H7 (cell line): ENCODE measurements around the gene AFTPH. TPM values are rescaled to one million over a fixed set of nuclear protein-coding genes. Genes with fewer than 3 reads are reported as not detected.

Experiments used
- DNase-seq: peaks from one replicate; pipeline ENCODE4 v3.0.0; 2012
- H3K27me3 ChIP-seq: 2 replicates; pipeline ENCODE4 v1.6.0; 2011; ENCODE audit warnings: mild to moderate bottlenecking, low read length; ENCODE audit not compliant: control insufficient read depth, insufficient read depth
- H3K36me3 ChIP-seq: replicated peaks from 2 replicates; pipeline ENCODE4 v1.5.1; 2011; ENCODE audit warnings: low read length; ENCODE audit not compliant: control insufficient read depth, insufficient read depth
- H3K4me3 ChIP-seq: 2 replicates; pipeline ENCODE4 v1.5.1; 2011; ENCODE audit warnings: low read depth, mild to moderate bottlenecking, control low read depth, low read length, moderate library complexity; ENCODE audit not compliant: insufficient read depth
- total RNA-seq: library from RNA; depleted of rRNA; stranded (reverse); fragments of >200 nt; shearing (Covaris generic); gene quantifications from 2 replicates; pipeline ENCODE4 v1.2.3, GENCODE V29; 2014

AFTPH gene
- total RNA-seq, 1 experiment from 2014 or later, result 10.6 TPM

DNA sequence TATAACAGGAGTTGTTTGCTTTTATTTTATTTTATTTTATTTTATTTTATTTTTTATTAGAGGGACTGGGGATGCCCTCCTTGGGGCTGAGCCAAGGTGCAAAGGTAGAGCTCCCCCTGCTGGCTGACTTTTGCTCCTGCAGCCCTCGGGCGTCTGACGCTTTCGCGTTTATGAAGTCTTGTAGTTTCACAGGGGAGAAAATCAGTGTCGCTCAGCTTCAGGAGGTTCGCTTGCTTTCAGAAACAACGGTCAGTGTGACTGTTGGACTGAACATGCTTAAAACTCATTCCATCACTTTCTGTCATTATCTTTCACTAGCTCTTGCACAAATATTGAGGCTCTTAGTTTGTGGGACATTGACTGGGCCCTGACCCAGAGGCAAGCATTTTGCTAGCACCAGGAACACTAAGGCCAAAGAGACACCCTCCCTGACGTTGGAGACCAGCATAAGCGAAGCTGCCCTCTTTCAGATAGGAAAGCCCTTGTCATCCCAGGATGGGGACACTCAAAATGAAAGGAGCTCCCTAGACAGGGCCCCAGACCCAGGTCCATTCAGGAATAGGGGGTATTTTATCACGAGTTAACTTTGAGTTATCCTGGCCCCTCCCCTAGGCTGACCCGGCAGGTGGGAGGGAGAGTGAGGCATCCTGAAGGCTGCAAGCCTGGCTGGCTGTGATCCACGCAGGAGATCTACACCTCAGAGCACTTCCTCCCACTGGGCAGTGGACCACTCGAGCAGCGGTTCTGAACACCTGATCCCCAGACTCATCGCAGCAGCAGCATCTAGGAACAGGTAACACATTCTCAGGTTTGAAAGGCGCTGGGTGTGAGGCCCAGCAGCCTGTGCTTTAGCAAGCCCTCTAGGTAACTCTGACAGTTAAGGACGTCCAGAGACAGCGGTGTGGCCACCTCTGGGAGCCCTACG lies 35.8 kb upstream of the AFTPH start:
- no peak overlapping the region for H3K4me3 ChIP-seq
- H3K36me3 ChIP-seq, result no peaks in the 10 kb centered on the region
- peak; percentile 64 for DNase-seq
- H3K27me3 ChIP-seq, result no peaks in the 10 kb centered on the region

DNA sequence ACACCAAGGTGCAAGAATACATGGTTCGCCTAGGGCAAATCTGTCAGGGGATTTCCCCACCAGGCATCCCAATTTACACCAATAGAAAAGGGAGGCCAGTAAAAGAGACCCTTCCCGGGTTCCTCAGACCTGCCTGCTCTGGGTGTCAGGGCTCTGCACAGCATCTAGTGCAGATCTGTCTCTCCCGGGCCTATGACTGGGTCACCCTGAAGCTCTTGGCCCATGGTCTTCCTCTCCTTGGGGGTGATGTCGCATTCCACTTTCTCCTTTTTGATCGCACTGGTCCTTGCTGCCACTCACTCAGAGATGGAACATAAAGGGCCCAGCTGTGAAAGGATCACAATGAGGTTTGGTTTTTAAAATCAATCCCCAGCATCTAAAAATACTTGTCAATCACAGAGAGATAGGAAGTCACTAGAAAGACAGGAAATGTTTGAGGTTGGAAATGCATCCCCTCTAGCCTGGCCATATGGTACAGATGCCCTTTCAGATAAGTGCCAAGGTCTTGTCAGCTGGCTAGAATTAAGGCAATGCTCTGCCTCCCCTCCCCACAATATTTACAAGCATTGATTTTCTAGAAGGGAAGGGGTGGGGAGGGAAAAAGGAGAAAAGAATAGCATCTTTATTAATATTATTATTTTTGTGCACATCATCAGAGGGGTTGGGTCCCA lies 34.9 kb upstream of the AFTPH start:
- no peaks in the 10 kb centered on the region for H3K36me3 ChIP-seq
- no peaks in the 10 kb centered on the region for H3K27me3 ChIP-seq
- DNase-seq, result no peak
- no peak overlapping the region for H3K4me3 ChIP-seq

DNA sequence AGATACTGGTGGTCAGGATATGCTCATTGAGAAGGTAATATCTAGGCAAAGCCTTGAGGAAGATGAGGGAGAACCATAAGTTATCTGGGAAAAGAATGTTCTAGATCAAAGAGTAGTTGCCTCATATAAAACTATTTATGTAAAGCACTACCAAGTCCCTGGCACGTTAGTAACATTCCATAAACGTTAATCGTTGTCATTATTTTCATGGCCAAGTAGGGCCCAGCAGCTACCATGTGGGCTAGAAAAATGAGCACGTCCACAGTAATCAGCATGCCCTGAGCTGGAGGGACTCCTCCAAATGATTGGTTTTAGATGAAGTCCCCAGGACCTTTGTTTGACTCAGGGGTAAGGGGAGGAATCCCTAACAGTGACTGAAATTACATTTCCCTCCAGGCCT lies 32.7 kb upstream of the AFTPH start:
- H3K27me3 ChIP-seq, result no peaks in the 10 kb centered on the region
- DNase-seq, result no peak
- no peaks in the 10 kb centered on the region for H3K36me3 ChIP-seq

DNA sequence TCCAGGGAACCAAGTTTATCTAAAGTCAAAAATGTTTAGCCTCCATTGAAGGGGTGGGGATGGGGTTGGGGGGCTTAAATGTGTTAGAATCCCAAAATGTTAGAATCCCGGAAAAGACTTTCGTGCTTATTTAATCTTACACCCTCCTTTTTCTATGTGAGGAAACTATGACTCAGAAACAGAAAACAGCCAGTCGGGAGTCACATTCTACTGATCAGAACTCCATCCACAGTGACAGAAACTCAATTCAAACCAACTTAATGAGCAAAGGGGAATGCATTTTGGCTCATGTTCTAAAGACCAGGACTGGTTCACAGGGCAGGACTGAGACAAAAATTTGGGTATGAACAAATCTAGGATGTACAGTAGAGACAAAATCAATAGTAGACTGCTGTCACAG lies 31.9 kb upstream of the AFTPH start:
- H3K4me3 ChIP-seq, result no peak overlapping the region
- DNase-seq, result no peak
- no peaks in the 10 kb centered on the region for H3K36me3 ChIP-seq
- H3K27me3 ChIP-seq, result no peaks in the 10 kb centered on the region

More for the DNA sequence above, 32.7 kb upstream of the AFTPH start:
- no peak overlapping the region for H3K4me3 ChIP-seq

DNA sequence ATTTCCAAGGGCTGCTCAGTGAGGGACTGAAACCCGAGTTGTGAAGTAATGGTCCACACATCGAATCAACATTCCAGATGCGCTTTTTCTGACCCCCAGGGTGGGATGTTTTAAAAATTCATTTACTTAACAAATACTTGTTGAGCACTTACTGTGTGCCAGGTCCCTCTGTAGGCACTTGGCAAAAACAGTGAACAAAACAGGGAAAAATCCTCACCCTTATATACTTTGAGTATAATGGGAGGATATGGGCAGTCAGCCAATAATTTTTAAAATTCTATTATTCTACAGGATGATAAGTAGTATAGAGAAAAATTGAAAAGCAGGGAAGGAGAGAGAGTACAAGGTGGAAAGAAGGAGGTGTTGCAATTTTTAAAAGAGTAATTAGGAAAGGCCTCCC lies 31.3 kb upstream of the AFTPH start:
- H3K4me3 ChIP-seq, result no peak overlapping the region
- DNase-seq, result no peak
- no peaks in the 10 kb centered on the region for H3K36me3 ChIP-seq

DNA sequence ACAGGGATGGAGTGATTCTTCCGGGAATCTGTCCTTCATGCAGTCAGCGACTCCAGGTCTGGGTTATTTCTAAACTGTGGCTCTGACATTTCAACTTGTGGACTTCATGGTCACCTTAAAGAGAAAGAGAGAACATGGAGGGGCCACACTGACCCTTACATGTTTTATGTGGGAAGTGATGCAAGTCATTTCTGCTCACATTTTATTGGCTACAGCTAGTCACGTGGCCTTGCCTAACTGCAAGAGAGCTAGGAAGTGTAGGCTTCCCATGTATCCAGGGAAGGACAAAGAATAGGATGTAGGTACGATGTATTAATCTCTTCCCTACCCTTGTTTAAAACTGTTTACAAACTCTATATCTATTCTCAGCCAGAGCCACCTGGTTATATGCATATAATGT lies 30.3 kb upstream of the AFTPH start:
- DNase-seq, result no peak
- no peak overlapping the region for H3K4me3 ChIP-seq
- no peaks in the 10 kb centered on the region for H3K27me3 ChIP-seq
- no peaks in the 10 kb centered on the region for H3K36me3 ChIP-seq

More for the DNA sequence above, 31.3 kb upstream of the AFTPH start:
- no peaks in the 10 kb centered on the region for H3K27me3 ChIP-seq

DNA sequence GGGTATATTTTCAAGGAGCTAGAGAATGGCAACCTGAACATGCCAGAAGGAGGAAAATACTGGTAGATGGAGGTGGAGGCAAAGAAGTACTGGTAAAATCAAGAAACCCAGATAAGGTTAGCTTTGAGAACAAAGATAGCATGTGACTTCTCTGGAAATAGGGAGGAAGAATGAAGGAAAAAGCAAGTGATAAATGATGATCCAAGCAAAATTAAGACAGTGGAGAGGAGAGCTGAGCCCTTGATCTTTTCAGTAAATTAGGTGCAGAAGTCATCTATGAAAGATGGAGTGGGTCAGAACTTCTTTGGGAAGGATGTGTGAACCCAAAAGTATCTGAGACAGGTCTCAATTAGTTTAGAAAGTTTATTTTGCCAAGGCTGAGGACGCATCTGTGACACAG lies 25.7 kb upstream of the AFTPH start:
- no peak for DNase-seq
- Histone ChIP-seq H3K27me3 (no peaks in the 10 kb centered on the region), H3K4me3 (no peak overlapping the region), H3K36me3 (no peaks in the 10 kb centered on the region)

DNA sequence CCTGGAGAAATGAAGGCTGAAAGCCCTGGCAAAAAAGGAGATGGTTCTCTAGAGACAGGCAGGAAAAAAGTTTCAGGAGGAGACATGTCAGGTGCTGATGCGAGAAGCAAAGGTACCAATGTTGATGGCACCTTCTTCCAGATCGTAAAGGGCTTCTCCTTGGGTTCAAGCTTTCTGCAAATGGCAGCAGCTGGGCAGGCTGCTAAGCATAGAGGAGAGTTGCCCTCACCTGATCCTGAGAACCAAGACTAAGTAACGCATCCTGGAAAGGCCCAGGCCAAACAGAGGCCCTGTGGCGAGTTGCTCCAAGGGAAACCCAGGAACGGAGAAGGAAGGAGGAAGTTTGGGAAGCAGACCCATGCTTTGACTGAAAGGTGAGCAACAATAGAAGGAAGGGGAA lies 23.6 kb upstream of the AFTPH start:
- Histone ChIP-seq H3K4me3 (no peak overlapping the region), H3K36me3 (no peaks in the 10 kb centered on the region), H3K27me3 (no peaks in the 10 kb centered on the region)
- DNase-seq, result no peak

DNA sequence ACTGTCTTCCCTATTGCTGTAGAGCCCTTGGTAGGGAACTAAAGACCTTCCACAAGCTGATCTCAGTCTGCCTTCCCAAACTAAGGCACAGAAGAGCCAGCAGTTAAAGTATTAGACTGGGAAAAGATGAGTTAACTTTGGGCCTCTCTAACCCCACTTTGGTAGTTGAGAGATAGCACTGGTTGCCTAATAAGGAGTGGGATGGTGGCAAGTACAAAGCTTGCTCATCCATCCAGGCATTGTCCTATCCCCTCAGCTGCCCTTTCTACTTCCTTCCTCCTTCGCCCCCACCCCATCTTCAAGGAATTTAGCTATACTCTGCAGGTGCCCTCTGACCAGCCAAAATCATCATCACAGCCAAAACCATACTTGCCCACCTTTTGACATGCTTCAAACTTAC lies 22.2 kb upstream of the AFTPH start:
- DNase-seq, result no peak
- no peaks in the 10 kb centered on the region for H3K27me3 ChIP-seq
- H3K36me3 ChIP-seq, result no peaks in the 10 kb centered on the region

DNA sequence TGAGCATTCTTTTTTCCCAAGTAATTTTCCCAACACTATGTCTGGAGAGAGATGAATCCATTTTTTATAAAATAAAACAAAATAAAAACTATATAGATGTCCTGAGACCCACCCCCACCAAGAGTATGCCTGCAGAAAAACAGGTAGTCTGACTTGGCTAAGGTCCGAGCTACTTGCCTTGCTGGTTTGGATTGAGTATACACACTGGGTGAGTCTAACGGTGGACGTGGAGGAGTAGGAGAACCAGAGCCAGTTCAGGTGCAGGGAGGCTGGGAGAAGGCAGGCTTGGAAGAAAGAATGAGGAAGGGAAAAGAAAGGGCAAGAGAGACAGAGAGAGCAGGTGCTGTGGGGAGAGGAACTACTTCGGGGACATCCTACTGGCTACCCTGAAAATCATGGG lies 21.3 kb upstream of the AFTPH start:
- Histone ChIP-seq H3K36me3 (no peaks in the 10 kb centered on the region), H3K27me3 (no peaks in the 10 kb centered on the region), H3K4me3 (no peak overlapping the region)
- no peak for DNase-seq

More for the DNA sequence above, 22.2 kb upstream of the AFTPH start:
- no peak overlapping the region for H3K4me3 ChIP-seq

DNA sequence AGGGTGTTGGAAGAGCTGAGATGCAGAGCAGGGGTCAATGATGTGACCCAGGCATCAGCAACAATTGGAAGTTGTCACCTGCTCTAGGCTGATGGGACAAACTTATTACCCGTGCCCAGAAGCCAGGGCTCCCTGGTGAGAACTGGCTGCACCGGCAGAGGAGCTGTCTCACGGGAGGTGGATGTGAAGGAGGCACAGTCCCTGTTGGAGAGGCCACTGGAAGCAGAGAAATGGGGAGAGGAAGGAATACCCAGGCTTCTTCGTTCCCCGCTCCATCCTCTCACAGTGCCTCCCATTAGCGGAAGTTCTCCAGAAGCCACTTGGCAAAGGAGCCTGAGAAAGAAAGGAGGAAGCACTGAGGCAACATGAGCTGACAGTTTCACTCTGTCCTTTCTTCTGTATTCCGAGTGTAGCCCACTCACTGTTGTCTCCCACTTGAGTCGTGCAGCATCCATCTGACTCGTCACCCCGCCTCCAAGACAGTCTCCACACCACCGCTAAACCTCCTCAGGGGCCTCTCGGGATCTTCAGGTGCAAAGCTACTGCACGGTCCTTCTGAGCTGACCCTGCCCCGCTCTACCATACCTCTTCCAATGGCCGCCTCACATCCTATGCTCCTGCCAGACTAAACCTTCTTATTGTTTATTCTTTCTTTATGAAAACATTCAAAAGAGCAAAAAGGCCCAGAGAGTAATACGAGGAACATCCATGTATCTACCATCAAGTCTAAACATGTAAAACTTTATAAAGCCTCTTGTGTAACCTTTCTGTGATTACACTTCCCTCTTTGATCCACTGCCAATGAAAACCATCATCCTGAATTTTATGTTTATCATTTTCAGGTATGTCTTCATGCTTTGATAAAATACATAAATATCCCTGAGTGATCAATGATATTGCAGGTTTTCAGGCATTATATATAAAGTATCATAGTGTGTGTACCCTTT lies 19.1 kb upstream of the AFTPH start:
- H3K4me3 ChIP-seq, result no peak overlapping the region
- no peaks in the 10 kb centered on the region for H3K36me3 ChIP-seq
- H3K27me3 ChIP-seq, result no peaks in the 10 kb centered on the region
- DNase-seq, result no peak

DNA sequence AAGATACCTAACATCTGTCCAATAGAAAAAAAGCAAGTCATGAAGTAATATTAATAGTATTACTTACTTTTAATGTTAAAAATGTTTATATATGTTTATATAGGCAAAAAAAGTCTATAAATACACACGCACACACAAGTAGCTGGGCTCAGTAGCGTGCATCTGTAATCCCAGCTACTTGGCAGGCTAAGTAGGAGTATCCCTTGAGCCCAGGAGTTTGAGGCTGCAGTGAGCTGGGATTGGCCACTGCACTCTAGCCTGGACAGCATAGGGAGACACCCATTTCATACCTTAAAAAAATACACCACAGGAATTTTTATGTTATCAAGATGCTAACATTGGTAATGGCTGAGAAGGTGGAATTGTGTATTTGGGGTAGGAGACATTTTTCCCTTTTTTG lies 17.4 kb upstream of the AFTPH start:
- DNase-seq, result no peak

DNA sequence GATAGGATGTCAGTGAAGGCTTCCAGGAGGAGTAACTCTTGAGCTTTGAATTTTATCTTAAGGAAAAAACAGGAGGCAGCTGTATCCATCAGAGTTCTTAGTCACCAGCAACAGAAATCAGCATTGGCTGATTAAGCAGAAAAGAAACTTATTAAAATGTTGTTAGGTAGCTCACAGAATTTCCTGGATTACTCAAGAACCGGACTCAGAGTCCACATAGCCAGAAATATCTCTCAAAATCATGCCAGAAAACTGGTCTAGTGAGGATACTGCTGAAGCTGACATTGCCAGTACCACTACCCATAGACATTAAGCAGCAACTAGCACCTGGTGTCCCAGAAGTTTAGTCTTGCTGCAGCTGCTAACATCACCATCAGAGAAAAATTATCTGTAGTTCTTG lies 10.1 kb upstream of the AFTPH start:
- H3K4me3 ChIP-seq, result no peak overlapping the region
- no peak for DNase-seq
- no peaks in the 10 kb centered on the region for H3K36me3 ChIP-seq
- no peaks in the 10 kb centered on the region for H3K27me3 ChIP-seq

More for the DNA sequence above, 17.4 kb upstream of the AFTPH start:
- H3K4me3 ChIP-seq, result no peak overlapping the region
- no peaks in the 10 kb centered on the region for H3K36me3 ChIP-seq
- no peaks in the 10 kb centered on the region for H3K27me3 ChIP-seq

DNA sequence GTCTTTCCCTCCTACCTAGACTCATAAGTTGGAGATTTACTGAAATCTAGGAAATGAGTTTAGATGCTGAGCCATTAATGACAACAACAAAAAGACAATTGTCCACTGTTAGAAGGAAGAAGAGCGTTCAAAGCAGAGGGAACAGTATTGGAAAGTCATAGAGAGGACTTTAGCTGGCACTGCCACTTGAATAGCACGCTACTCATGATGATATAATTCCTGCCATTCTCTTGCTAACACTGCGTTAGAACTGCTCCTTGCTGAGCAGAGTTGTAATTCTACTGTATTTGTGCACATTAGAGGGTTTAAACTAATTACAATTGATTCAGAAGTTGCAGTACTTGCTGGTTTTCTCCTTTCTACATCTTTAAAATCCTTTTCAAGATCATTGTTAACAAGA lies 9.0 kb upstream of the AFTPH start:
- DNase-seq, result no peak
- Histone ChIP-seq H3K36me3 (no peaks in the 10 kb centered on the region), H3K4me3 (no peak overlapping the region), H3K27me3 (no peaks in the 10 kb centered on the region)
